ENCODE data around the gene ABCB11. TPM values are rescaled to one million over a fixed set of nuclear protein-coding genes. Genes with fewer than 3 reads are reported as not detected.

The ABCB11 gene
- total and polyA plus RNA-seq, 2 of the 4 experiments (the other 2 are of a cell fraction) = not detected

- H4K8ac ChIP-seq (ENCODE audit: low read depth in 2 of 2, low read length in 2 of 2) = no peak overlapping the region
- intact Hi-C loops (cut with micrococcal nuclease) (no loop called here), in situ Hi-C loops (cut with MboI; ENCODE audit: low sequenced_read_pairs) (no loop called here), dilution Hi-C loops (cut with HindIII; ENCODE audit: low sequenced_read_pairs, unreplicated experiment) (no loop called here)
- no peak overlapping the region for H2BK120ac ChIP-seq (ENCODE audit: low read depth, low read length)
- H3K9me3 ChIP-seq (ENCODE audit: control insufficient read depth, insufficient read depth, low read length) = no peaks in the 10 kb centered on the region
- no peaks in the 10 kb centered on the region for H4K20me1 ChIP-seq (ENCODE audit: insufficient read depth, low read length)
- no peak overlapping the region for H2AFZ ChIP-seq (replicated peaks; ENCODE audit: low read length, poor library complexity)
- H3K9me1 ChIP-seq (ENCODE audit: insufficient read depth, low read length) = no peaks in the 10 kb centered on the region; the same call in 1 of the 2 replicates
- no CpG with 5 or more reads among the region's 8 CpGs for WGBS, 2 experiments (ENCODE audit: extremely low coverage in 2 of 2, insufficient read length in 1 of 2)
- no peak for DNase-seq
- no peak overlapping the region for H3K56ac ChIP-seq (ENCODE audit: extremely low read depth, insufficient read depth, low read length)
- no peak overlapping the region for H2BK15ac ChIP-seq (ENCODE audit: low read depth, low read length)
- H3K14ac ChIP-seq (replicated peaks; ENCODE audit: low read depth, low read length) = no peak overlapping the region
- no peak overlapping the region for H3K4me2 ChIP-seq (ENCODE audit: low read depth, low read length)
- no peak overlapping the region for H3K9ac ChIP-seq (ENCODE audit: low read depth, low read length)
- no peak overlapping the region for H3K27ac ChIP-seq (ENCODE audit: insufficient read depth, low read length)
- no TSS peak for BruUV-seq (replicated peaks)
- ChIA-PET CTCF (no interaction called here), POLR2A (ENCODE audit: unreplicated experiment) (no interaction called here)
- H3K79me1 ChIP-seq (ENCODE audit: low read depth in 1 of 2, low read length in 2 of 2) = no peaks in the 10 kb centered on the region
- no peak overlapping the region for H3K4ac ChIP-seq (ENCODE audit: low read depth, low read length)
- H2AK5ac ChIP-seq (ENCODE audit: low read depth, low read length) = no peak overlapping the region
- no peaks in the 10 kb centered on the region for H3K36me3 ChIP-seq (ENCODE audit: control insufficient read depth, insufficient read depth, low read length)
- no peak overlapping the region for H4K5ac ChIP-seq (ENCODE audit: low read depth, low read length)
- H2AK9ac ChIP-seq (replicated peaks; ENCODE audit: low read depth, low read length, poor library complexity) = no peak overlapping the region
- H3K4me3 ChIP-seq (ENCODE audit: insufficient read depth, low read depth, low read length) = no peak overlapping the region
- H2BK5ac ChIP-seq (ENCODE audit: low read depth, low read length, poor library complexity, severe bottlenecking) = no peak overlapping the region
- no peak overlapping the region for H4K91ac ChIP-seq (ENCODE audit: insufficient read depth, low read depth, low read length)
- no peak overlapping the region for H2BK20ac ChIP-seq (ENCODE audit: low read depth, low read length)
- no peak overlapping the region for H3K23ac ChIP-seq (ENCODE audit: low read depth, low read length)
- no peak overlapping the region for H3K18ac ChIP-seq (ENCODE audit: low read depth, low read length)
- no peaks in the 10 kb centered on the region for H3K4me1 ChIP-seq (ENCODE audit: control insufficient read depth, insufficient read depth, low read length)
- no peak for ATAC-seq (ENCODE audit: low read depth)
- TF ChIP-seq NFE2L2 (IDR thresholded peaks at IDR 0.05; ENCODE audit: low read depth, low read length) = no peak
- no peak for TF ChIP-seq RFX5 (IDR thresholded peaks at IDR 0.05; ENCODE audit: low read depth, low read length)
- TF ChIP-seq MXI1 (IDR thresholded peaks at IDR 0.05; ENCODE audit: borderline replicate concordance, low read depth, low read length) = no peak
- TF ChIP-seq, protein P1, sequence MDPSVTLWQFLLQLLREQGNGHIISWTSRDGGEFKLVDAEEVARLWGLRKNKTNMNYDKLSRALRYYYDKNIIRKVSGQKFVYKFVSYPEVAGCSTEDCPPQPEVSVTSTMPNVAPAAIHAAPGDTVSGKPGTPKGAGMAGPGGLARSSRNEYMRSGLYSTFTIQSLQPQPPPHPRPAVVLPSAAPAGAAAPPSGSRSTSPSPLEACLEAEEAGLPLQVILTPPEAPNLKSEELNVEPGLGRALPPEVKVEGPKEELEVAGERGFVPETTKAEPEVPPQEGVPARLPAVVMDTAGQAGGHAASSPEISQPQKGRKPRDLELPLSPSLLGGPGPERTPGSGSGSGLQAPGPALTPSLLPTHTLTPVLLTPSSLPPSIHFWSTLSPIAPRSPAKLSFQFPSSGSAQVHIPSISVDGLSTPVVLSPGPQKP (IDR thresholded peaks at IDR 0.05; ENCODE audit: borderline replicate concordance, low read depth, low read length) = no peak
- no peak for TF ChIP-seq POLR2A (IDR thresholded peaks at IDR 0.05; ENCODE audit: low read depth, low read length)
- TF ChIP-seq RCOR1 (IDR thresholded peaks at IDR 0.05; ENCODE audit: insufficient replicate concordance, low read length) = no peak
- no peak for TF ChIP-seq RAD21 (IDR thresholded peaks at IDR 0.05; ENCODE audit: low read length)
- no peak for TF ChIP-seq BHLHE40 (IDR thresholded peaks at IDR 0.05; ENCODE audit: low read depth, low read length)
- TF ChIP-seq MAZ (IDR thresholded peaks at IDR 0.05; ENCODE audit: borderline replicate concordance, low read depth, low read length) = no peak
- TF ChIP-seq, protein P2, sequence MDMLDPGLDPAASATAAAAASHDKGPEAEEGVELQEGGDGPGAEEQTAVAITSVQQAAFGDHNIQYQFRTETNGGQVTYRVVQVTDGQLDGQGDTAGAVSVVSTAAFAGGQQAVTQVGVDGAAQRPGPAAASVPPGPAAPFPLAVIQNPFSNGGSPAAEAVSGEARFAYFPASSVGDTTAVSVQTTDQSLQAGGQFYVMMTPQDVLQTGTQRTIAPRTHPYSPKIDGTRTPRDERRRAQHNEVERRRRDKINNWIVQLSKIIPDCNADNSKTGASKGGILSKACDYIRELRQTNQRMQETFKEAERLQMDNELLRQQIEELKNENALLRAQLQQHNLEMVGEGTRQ (IDR thresholded peaks at IDR 0.05; ENCODE audit: low read depth, low read length) = no peak
- no peak for TF ChIP-seq CHD1 (IDR thresholded peaks at IDR 0.05; ENCODE audit: low read depth, low read length)
- TF ChIP-seq SMC3 (IDR thresholded peaks at IDR 0.05; ENCODE audit: low read depth, low read length) = no peak
- TF ChIP-seq, protein P3, sequence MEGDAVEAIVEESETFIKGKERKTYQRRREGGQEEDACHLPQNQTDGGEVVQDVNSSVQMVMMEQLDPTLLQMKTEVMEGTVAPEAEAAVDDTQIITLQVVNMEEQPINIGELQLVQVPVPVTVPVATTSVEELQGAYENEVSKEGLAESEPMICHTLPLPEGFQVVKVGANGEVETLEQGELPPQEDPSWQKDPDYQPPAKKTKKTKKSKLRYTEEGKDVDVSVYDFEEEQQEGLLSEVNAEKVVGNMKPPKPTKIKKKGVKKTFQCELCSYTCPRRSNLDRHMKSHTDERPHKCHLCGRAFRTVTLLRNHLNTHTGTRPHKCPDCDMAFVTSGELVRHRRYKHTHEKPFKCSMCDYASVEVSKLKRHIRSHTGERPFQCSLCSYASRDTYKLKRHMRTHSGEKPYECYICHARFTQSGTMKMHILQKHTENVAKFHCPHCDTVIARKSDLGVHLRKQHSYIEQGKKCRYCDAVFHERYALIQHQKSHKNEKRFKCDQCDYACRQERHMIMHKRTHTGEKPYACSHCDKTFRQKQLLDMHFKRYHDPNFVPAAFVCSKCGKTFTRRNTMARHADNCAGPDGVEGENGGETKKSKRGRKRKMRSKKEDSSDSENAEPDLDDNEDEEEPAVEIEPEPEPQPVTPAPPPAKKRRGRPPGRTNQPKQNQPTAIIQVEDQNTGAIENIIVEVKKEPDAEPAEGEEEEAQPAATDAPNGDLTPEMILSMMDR (conservative IDR thresholded peaks at IDR 0.05; ENCODE audit: low read depth, low read length) = no peak
- TF ChIP-seq FOS (IDR thresholded peaks at IDR 0.05; ENCODE audit: low read depth, low read length) = no peak
- TF ChIP-seq CEBPB (IDR thresholded peaks at IDR 0.05; ENCODE audit: low read depth, low read length) = no peak
- TF ChIP-seq MAFK (IDR thresholded peaks at IDR 0.05; ENCODE audit: low read depth, low read length) = no peak
- H3K27me3 ChIP-seq (ENCODE audit: control insufficient read depth, insufficient read depth, low read length) = peaks cover 15% of the 10 kb centered on the region
Measured at GRCh38 chr2:168907940-168908662, 123.0 kb downstream of the ABCB11 start.

Measured in IMR-90 (cell line).